Lower leg skin (tissue), 4 donors: ENCODE data around the gene TREH. TPM values are rescaled to one million over a fixed set of nuclear protein-coding genes. Genes with fewer than 3 reads are reported as not detected.

ENCODE experiments used
- DNase-seq, 2 donors: peaks; one replicate each; pipeline ENCODE4 v3.0.0-alpha.2; 2019; ENCODE audit warnings: low spot score in 2 of 2
- H3K4me3 ChIP-seq: fragments of 200-600 bp; sonication (generic); 2 replicates; pipeline ENCODE4 v1.5.1; 2017; ENCODE audit warnings: mild to moderate bottlenecking, low read depth; ENCODE audit not compliant: poor library complexity, severe bottlenecking
- POLR2A ChIP-seq, 2 donors: fragments of 450-650 bp; IDR thresholded peaks; one replicate each; pipeline ENCODE4 v1.6.1; 2016 to 2017; ENCODE audit warnings: antibody characterized with exemption in 2 of 2, mild to moderate bottlenecking in 1 of 2, moderate library complexity in 1 of 2
- WGBS, 2 donors: methylation state at CpG; one replicate each; pipeline ENCODE4 v1.1.5; 2018; 5-methylcytosine and 5-hydroxymethylcytosine counted together
- intact Hi-C: fragments of 100-400 bp; cut with DNase I; formaldehyde crosslinking; loops from one replicate; pipeline ENCODE4 v1.15.0; 2023; ENCODE audit warnings: low total_unique reads
- total RNA-seq, 4 donors: library from RNA; depleted of rRNA; stranded (reverse); fragments of >200 nt; gene quantifications; one replicate each; pipeline ENCODE4 v1.1.0, GENCODE V29; 2016
- TF ChIP-seq, protein P1 (sequence below), 3 donors: fragments of 450-650 bp; IDR thresholded peaks; one replicate each; pipeline ENCODE4 v1.5.1; 2016; ENCODE audit warnings: antibody characterized with exemption in 3 of 3, mild to moderate bottlenecking in 3 of 3, moderate library complexity in 2 of 3

The TREH gene
- total RNA-seq, 4 donors from 2014 or later: not detected

DNA sequence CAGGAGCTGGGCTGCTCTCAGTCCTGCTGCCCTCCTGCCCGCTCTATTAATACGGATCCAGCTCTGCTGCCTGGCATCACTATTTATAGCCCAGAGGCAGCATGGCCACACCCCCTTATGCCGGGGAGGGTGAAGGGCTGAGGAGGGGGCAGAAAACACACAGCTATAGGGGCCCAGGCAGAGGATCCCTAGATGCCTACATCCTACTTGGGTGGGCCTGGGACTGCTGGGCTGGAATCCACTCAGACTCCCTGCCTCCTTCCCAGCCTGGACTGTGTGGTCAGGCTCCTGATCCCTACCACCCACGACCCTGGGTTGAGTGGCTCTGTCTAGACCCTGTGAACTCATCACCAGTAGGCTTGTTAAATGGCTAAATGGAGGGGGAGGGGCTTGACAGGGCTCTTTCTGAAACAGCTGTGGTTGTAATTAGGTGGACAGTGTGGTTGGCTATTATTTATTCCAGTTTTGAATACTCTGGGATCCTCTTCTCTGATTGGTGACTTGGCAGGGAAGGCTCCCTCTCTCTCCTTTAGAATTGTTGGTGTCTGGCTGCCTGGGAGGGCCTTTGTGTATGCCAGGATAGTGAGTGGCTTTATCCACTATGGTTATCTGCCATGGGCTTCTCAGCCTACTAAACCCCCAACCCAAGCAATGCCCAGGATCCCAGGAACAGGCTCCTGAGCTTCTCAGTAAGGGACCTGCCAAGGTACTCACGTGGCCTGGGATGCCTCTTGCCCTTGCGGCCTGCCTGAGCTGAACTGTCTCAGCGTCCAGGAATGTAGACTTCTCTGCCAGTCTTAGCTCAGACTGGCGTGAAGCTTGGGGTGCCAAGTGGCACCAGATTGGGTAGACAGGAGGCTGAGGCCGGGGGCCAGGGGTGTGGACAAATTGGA lies 56.8 kb downstream of the TREH start:
- TF ChIP-seq, protein P1, sequence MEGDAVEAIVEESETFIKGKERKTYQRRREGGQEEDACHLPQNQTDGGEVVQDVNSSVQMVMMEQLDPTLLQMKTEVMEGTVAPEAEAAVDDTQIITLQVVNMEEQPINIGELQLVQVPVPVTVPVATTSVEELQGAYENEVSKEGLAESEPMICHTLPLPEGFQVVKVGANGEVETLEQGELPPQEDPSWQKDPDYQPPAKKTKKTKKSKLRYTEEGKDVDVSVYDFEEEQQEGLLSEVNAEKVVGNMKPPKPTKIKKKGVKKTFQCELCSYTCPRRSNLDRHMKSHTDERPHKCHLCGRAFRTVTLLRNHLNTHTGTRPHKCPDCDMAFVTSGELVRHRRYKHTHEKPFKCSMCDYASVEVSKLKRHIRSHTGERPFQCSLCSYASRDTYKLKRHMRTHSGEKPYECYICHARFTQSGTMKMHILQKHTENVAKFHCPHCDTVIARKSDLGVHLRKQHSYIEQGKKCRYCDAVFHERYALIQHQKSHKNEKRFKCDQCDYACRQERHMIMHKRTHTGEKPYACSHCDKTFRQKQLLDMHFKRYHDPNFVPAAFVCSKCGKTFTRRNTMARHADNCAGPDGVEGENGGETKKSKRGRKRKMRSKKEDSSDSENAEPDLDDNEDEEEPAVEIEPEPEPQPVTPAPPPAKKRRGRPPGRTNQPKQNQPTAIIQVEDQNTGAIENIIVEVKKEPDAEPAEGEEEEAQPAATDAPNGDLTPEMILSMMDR (IDR thresholded peaks at IDR 0.05): no peak
- no peak for TF ChIP-seq POLR2A (IDR thresholded peaks at IDR 0.05)
- H3K4me3 ChIP-seq: no peak overlapping the region
- WGBS, 2 donors: 33 to 37% methylated on average over 6 to 9 of the region's 9 CpGs
- intact Hi-C loops: no loop called here
- DNase-seq: peak; percentile 67 to 89

DNA sequence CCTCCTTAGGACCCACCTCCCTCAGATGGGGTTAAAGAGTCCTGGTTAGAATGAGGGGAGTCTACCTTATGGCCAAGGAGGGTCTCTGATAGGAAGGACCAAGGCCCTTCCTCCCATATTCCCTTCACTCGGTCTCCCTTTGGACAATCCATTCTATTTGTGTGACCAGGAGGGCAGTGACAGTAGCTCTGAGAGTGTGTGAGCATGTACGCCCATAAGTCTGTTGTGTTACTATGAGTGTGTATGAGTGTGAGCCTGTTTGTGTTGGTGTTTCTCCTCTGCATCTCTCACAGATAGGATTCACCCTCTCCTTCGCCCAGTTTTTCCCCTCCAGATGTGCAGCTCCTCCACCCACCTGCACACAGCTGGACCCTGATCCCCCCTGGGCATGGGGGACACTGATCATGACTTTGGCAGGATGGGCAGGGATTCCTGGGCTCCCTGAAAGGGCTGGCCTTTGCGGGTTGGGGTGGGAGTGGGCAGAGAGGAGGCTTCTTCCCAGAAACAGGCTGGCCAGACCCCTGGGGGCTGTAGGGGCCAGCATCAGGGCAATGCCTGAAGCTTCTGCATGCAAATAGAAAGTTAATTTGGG lies 57.6 kb downstream of the TREH start:
- TF ChIP-seq, protein P1 (IDR thresholded peaks at IDR 0.05): no peak
- no peak for TF ChIP-seq POLR2A (IDR thresholded peaks at IDR 0.05)
- no peak for DNase-seq
- WGBS, 2 donors: 26 to 31% methylated on average over 4 of the region's 4 CpGs
- H3K4me3 ChIP-seq: no peak overlapping the region
- intact Hi-C loops: no loop called here

DNA sequence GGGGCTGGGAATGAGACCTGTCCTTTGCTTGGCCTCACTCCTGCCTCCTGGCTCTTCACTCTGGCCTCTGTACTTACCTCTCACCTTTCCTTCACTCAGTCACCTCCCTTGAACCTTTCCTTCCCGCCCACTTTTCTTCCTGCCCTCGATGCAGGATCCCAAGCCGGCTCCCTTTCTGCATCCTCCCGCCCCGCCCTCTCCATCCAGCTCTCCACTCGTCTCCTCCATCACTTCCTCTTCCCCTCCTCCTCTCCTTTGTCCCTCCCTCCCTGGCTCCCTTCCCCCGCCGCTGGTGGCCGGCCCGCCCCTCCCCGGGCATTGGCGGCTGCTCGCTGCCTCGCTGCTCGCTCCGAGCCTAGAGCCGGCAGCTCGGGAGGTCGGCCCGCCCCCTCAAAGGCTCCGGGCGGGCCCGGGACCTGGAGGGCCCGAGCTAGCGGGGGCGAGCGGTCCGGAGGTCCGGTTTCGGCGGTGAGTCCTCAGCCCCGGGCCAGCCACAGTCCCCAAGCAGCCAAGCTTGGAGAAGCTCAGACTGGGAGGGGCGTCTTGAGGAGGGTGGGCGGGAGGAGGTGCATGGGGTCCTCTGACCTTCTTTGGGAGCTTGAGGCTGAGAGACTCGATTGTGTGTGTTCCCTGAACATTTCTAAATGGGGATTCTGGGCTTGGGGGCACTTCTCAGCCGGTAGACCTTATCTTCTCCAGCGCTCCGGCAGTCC lies 58.2 kb downstream of the TREH start:
- intact Hi-C loops: no loop called here
- no peak overlapping the region for H3K4me3 ChIP-seq
- 3 to 6% methylated on average over 33 to 38 of the region's 38 CpGs for WGBS, 2 donors
- no peak for TF ChIP-seq POLR2A (IDR thresholded peaks at IDR 0.05)
- TF ChIP-seq, protein P1 (IDR thresholded peaks at IDR 0.05): no peak
- DNase-seq: peak; percentile 81 to 97

DNA sequence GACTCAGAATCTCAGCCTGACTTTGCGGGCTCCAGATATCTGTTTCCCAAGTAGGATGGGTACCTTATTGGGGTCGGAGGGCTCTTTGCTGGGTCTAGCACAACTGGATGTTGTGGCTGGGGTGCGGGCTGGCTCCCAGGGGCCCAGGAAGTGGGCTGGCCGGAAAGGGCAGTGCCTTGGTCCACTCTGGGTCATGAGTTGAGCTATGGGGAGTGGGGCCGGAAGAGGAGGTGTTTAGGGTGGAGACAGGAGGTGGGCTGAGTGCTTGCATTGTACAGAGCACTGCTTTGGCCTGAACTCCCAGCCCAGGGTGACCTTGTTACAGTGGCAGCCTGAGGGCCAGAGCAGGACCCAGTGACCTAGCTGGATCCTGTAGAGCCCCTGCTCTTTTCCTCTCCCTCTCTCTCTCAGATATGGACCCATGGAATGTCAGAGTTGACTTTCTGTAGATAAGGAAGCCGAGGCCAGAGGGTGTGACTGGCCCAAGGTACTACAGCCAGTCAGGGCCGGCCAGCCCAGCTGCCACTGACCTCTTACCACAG lies 58.9 kb downstream of the TREH start:
- DNase-seq: peak in 1 of 2 donors; percentile 86
- TF ChIP-seq, protein P1 (IDR thresholded peaks at IDR 0.05): no peak
- no peak for TF ChIP-seq POLR2A (IDR thresholded peaks at IDR 0.05)
- no peak overlapping the region for H3K4me3 ChIP-seq
- WGBS, 2 donors: 59 to 65% methylated on average over 7 of the region's 7 CpGs
- intact Hi-C loops: no loop called here

DNA sequence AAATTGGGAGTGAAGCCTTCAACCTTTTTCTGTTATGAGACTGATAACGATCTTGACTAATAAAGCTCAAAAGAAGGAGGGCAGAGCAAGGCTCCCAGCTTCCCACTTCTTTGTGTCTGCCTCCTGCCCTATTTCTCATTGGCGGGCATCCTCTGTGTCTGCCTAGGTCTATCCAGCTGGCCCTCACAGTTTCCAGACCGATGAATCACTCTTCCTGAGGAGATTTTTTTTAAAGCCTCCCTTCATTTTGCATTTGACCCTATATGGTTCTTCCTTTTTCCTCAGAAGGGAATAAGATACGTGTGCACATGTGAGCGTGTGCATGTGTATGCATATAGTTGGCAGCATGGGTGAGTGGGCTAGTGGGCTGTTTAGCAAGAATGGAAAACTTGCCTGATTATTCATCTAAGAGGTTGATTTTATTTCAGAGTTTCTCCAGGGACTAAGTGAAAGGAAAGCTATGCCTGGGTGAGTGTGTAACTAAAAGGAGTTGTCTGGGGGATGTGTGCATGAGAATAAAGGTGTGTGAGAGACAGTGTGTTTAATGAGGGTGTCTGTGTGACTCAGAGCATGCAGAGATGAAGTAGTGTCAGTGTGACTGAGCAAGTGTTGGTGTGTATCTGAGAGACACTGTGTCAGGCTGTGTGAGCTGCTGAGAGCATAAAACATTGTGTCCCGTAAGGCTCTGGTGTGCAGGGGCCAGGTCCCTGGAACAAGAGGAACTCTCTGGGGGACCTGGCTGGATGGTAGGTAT lies 59.8 kb downstream of the TREH start:
- TF ChIP-seq, protein P1 (IDR thresholded peaks at IDR 0.05): no peak
- H3K4me3 ChIP-seq: no peak overlapping the region
- WGBS, 2 donors: 19 to 21% methylated on average over 6 of the region's 6 CpGs
- DNase-seq: peak in 1 of 2 donors; percentile 84
- intact Hi-C loops: no loop called here
